Renal pelvis (tissue), 4 donors: ENCODE data around the gene BMAL2. TPM values are rescaled to one million over a fixed set of nuclear protein-coding genes. Genes with fewer than 3 reads are reported as not detected.

Source experiments
- DNase-seq: peaks from one replicate; pipeline ENCODE4 v3.0.0-alpha.2; 2013
- polyA plus RNA-seq, 3 donors: library from polyadenylated mRNA; unstranded; fragments of 120-200 nt; gene quantifications; one replicate each; pipeline ENCODE4 v1.2.1, GENCODE V29; 2013; ENCODE audit not compliant: insufficient read length in 3 of 3

Gene BMAL2
- polyA plus RNA-seq, 3 donors = 6.2 to 7.1 (median 6.6) TPM

DNA sequence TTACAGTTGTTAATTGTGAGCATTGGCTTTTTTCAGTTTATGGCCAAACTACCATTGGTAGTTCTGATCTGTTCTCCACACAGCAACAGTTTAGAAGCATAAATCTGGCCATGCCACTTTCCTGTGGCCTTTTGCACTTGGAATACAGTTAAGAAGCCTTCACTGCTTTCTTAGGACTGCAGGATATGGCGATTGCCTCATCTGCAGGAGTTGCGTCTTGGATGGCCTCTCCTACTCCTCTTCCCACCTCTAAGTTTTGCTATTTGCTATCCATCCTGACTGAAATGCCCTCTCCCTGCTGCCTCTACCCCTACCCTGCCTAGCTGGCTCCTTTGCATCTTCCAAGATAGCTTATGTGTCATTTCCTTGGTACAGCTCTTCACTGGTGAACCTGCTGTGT, 12.8 kb upstream of the BMAL2 start:
- no peak for DNase-seq

GRCh38 chr12:27324530-27324929, 8.1 kb upstream of the BMAL2 start:
- no peak for DNase-seq

- DNase-seq = peak; percentile 35
Observed at GRCh38 chr12:27330846-27331245, 1.8 kb upstream of the BMAL2 start.

DNA sequence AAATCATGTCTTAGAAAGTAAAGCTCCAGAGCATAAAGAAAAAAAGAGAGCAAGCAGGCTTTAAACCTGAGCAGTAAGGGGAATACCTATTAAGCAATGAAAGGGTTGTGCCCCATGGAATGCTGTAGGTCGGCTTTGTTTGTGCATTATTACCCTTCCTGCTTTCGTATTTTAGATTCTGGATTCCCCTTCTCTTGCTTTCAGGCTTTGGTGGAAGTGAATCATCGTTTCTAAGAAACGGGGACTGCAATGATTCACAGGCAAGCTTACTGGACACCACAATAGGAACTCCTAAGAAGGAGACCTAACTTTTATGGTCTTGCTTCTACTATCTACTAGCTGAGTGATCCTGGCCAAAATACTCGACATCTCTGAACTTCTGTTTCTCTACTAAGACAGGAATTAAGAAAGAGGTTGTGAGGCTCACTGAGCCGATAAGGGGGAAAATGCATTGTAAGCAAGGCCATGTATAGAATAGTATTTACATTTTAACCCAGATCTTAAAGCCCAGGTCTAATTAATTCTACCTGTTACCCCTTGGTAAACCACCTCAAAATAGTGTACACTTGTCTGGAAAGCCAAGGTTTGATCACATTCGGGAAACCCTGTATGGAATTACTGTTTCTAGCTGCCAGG, 1.2 kb upstream of the BMAL2 start:
- DNase-seq = peak; percentile 34

DNA sequence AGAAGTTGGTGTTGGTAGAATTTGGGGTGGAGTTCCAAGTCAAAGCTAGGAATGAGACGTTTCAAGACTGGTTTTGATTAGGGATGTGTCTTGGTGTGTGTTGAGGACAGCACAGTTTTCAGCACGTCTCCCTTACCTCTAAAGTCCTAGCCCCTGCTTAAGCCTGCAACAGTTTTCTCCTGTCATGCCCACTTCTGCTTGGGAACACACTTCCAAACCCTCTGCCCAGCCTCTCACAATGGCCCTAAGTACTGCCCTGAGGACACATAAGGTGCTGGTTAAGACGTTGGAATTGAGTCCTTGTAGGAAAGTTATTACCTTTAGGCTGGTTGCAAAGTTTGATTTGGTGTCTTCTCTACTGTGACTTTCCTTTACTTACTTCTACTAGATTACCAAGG, 710 bp upstream of the BMAL2 start:
- no peak for DNase-seq

DNA sequence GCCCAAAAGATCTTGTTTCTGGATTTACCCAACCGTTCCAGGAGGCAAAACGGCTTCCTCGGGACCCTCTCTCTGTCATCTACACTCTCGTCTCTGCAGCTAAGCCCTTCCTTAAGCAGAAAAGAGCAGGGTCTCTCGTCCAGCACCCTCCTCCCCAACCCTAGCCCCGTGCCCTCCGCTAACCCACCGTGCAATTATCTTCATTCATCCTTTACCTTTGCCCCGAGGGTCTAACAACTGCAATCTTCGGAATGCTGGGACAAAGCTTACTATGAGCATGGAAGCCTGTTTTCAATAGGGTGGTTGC, 276 bp upstream of the BMAL2 start:
- peak; percentile 28 for DNase-seq

DNA sequence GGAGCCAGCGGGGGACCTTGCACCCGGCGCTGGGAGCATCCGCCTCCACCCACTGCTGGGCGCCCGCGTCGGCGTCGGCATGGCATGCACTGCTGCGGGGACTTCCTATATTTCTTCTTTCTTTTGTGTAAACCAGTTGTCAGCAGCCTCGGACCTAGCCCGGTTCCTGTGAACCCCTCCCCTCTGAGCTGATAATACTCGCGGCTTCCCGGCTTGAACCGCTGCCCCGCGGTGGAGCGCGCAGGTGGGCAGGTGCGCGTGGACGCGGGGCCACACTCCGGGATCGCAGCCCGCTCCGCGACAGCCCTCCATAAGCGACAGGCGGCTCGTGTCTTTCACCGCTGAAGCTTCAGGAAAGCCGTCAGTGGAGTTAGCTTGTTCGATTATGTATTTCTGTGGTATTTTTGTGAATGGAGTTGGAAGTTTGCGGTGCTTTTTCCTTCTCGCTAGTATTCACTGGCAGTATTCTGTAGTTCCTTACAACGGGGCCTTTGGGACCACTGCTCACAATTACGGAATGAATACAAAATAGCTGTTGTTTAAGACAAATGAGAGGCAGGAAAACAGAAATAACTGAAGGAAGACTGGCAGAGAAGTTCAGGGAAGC, 870 bp downstream of the BMAL2 start:
- peak; percentile 5 for DNase-seq

DNA sequence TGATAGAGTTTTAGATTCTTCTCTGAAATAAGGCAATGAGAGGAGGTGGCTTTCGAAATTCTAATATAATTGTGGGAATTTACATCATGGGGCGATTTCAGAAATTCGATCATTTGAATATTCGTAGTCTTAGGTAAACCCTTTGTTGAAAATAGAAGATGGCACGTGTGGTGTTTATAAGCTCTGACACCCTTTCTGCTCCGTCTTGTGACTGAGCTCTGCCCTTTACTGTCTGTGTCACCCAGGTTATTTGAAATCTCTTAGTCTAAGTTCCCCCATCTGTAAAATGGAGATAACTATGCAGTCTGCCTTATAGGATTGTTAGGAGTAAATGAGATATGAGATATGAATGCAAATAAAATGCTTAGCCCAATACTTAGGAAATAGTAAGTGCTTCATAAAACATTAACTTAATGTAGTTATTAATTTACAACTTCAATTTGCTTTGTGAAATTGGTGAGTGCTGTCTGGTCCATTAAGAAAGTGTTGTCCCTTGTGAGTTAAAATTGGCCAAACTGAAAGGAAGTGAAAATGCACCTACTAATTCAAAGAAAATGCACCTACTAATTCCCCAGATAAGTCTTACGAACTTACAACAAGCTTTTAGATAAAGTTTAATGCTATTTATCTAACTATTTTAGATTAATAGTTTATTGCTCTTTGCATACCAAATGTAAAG, 1.5 kb downstream of the BMAL2 start:
- DNase-seq = no peak

DNA sequence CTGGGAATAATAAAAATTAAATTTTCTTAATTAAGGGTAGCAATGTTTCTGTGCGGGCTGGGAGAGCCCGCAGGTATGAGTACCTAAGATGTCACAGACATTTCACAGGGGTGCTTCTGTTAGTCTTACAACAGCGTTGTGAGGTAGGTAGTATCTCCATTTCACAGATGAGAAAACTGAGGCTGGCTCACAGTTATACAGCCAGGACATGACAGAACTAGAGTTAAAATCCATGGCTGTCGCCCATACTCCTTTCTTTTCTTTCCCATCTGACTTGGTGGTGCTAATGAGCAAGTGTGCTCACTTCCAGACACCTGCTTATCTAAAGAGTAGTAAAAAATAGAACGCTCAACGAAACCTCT, 2.1 kb downstream of the BMAL2 start:
- DNase-seq = no peak

DNA sequence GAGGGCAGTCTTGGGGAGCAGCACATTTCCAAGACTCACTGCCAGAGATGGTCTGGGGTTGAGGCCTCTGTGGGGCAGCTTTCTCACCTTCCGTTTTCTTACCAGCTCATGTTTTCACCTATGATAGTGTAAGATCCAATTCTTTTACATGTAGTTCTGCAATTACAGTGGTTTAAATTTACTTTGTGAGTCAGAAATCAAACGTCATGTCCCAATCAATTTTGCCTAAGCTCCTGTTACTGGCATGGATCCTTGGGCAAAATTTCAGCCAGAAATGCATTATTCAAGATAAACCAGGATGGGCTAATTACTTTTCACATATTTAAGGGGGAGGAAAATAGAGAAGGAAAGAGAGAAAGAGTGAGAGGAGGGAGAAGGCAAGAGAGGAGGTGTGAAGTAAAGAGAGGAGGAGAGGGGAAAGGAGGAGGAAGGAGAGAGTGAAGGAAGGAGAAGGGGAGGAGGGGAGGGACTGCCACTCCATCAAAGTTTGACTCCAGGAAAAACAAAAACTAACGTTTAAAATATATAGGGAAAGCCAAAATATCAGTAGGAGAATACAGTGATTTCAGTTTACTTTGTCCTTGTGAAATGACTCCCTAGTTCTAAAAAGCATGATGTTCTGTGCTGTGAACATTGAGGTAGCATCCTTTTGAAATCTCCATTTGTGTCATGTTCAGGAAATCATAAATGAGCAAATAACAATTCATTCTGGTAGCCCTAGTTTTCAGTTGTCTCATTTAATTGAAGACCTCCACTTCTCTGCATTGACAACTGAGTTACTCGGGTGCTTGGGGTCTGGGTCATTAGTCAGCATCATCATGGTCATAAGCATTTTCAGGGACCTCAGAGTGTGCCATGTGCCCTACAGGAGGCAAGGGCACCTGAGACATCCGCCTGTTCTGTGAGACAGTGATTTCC, 3.0 kb downstream of the BMAL2 start:
- DNase-seq = no peak

- no peak for DNase-seq
Observed at GRCh38 chr12:27336282-27336653, 3.6 kb downstream of the BMAL2 start.

DNA sequence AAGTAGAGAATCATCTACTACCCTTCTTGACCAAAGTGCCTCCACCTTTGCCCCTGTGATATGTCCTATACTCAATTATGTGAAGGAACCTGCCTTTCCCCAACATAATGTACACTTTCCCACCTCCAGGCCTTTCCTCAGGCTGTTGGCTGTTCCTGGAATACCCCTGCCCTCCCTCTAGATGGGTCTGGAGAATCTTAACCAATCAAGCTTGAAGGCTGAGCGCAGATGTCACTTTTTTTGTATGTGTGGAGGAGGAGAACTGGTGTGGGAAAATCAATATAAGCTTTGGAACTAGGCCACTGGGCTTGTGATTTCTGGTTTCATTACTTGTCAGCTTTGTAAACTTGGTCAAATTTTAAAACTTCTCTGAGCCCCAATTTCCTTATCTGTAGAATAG, 4.7 kb downstream of the BMAL2 start:
- no peak for DNase-seq

DNA sequence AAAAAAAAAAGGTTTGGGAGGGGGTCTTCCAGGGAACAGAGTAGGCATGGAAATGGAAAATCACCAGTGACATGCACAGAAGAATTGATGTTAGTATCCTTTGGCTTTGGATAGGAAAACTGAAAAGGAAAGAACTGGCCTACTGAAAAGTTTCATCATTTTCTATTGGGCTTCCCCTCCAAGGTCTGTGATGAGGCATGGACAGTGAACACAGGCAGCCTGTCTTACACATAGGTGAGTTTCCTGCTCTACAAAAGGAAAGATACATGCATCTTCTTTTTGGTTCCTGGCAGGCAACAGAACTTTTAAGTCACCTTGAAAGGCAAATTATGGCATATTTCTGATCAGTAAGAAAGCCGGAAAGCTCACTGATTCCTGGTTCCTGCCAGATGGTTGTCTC, 5.8 kb downstream of the BMAL2 start:
- no peak for DNase-seq

GRCh38 chr12:27340971-27341370, 8.3 kb downstream of the BMAL2 start:
- no peak for DNase-seq

DNA sequence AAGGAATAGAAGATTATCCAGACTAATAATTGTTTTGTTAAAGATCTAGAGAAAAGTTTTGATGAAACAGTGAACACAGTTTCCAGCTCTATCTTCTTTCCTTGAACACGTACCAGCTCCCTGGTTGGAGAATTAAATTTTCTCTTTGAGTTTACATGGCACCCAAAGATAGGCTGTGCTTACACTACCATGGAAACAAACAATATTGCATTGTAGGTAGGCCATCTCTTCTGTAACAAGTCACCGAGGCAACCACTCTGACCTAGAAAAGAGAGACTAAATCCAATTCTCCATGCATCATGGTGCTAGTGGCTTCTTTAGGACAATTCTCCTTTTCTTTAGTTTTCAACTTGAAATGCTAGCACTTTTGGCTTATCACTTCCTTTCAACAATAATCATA, 9.9 kb downstream of the BMAL2 start:
- DNase-seq = no peak

GRCh38 chr12:27343255-27344000, 10.8 kb downstream of the BMAL2 start:
- no peak for DNase-seq

DNA sequence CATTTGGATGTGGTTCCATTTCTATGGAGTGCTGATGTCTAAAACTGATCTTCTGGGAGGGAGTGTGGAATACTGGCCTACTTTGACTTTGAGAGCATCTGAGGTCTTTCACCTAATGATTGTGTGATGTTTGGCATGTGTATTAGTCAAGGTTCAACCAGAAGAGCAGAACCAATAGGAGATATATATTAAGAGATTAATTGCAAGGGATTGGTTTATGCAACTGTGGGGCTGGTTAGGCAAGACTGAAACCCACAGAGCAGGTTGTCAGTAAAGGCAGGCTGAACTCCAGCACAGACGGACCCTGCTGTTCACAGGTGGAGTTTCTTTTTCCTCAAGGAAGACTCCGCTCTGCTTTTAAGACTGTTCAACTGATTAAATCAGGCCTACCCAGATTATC, 11.6 kb downstream of the BMAL2 start:
- no peak for DNase-seq

- DNase-seq = no peak
Observed at GRCh38 chr12:27344760-27345159, 12.1 kb downstream of the BMAL2 start.

- DNase-seq = no peak
Observed at GRCh38 chr12:27345376-27345775, 12.7 kb downstream of the BMAL2 start.

GRCh38 chr12:27347779-27348178, 15.1 kb downstream of the BMAL2 start:
- no peak for DNase-seq

- DNase-seq = no peak
Observed at GRCh38 chr12:27351476-27351875, 18.8 kb downstream of the BMAL2 start.

DNA sequence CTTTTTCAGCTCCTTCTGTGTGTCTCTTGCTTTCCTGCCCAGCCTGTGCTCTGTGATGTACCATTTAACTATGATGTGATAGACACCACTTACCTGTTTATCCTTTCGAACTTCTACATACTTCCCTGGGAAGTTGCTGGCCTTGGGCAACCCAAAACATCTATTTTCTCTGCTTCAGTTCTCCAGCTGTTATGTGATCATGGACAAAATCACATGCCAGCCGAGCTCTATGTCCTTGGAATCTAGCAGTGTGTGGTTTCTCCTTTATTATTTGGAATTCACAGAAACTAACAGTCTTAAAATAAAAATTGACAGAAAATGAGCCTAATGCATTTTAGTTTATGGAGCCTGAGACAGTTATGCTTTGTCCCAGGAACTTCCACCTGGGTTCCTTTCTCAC, 22.9 kb downstream of the BMAL2 start:
- no peak for DNase-seq
